ENCODE results near the gene ESR2. TPM values are rescaled to one million over a fixed set of nuclear protein-coding genes. Genes with fewer than 3 reads are reported as not detected.

The ESR2 gene
- total and polyA plus RNA-seq, 12 donors, result 0.12 to 1.6 (median 0.73) TPM

DNA sequence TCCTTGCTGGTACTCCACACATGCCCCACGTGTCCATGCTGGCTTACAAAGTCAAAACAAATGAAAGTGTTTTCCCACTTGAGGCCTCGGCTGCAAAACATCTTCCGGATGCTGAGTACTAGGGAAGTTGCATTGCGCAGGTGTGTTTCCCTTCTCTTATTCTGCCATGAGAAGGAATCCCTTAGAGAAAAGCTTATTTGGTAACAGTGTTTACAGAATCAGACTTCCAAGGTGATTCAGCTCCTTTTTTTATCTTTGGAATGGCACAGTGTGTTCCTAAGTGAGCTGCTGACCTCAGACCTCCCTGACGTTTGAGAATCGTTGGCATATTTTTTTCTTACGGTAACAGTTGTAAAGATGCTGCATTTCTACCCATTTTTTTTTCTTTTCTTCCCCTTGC, 211.3 kb downstream of the ESR2 start:
- WGBS, 2 donors, result 65 to 85% methylated on average over 7 of the region's 7 CpGs

GRCh38 chr14:64081174-64081746, 212.9 kb downstream of the ESR2 start:
- Histone ChIP-seq H3K9me3 (peaks cover 0 to 4% (median 0%) of the 10 kb centered on the region in 11 donors), H3K27ac (no peak overlapping the region), H3K36me3 (peaks cover 0 to 87% (median 24%) of the 10 kb centered on the region in 9 donors), H3K27me3 (no peaks in the 10 kb centered on the region), H3K4me3 (no peak overlapping the region), H3K4me1 (peaks cover 0 to 11% (median 4%) of the 10 kb centered on the region in 9 donors)
- no peak for DNase-seq
- TF ChIP-seq CTCF (IDR thresholded peaks at IDR 0.05), result no peak
- 97 to 98% methylated on average over 3 of the region's 3 CpGs for WGBS, 2 donors
- intact Hi-C loops (cut with DNase I), result no loop called here
- ATAC-seq, result no peak

More for the DNA sequence above, 211.3 kb downstream of the ESR2 start:
- peaks cover 0 to 11% (median 4%) of the 10 kb centered on the region in 9 donors for H3K4me1 ChIP-seq
- peak in 5 of 8 donors; percentile 47 to 75 (median 65) for ATAC-seq
- H3K27ac ChIP-seq, result peak overlapping the region in 4 of 10 donors; percentile 14 to 44 (median 18)
- H3K9me3 ChIP-seq, result peaks cover 0 to 4% (median 0%) of the 10 kb centered on the region in 11 donors
- no peak overlapping the region for H3K4me3 ChIP-seq
- peaks cover 0 to 85% (median 24%) of the 10 kb centered on the region in 9 donors for H3K36me3 ChIP-seq
- no peaks in the 10 kb centered on the region for H3K27me3 ChIP-seq
- no peak for TF ChIP-seq CTCF (IDR thresholded peaks at IDR 0.05)
- intact Hi-C loops (cut with DNase I), result no loop called here
- DNase-seq, result no peak

DNA sequence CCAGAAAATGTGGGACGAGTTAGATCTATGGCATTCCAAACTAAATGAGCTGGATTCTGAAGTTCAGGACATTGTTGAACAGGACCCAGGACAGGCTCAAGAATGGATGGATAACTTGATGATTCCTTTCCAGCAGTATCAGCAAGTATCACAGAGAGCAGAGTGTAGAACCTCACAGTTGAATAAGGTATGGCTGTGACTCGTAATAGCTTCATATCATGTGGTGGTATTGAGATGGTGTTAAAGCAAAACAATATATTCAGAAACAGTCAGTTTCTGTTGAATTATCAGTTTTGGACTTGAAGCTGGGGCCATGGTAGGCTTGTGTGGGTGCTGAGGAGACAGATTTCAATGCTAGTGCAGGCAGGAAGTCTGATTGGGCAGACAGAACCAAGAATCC, 213.7 kb downstream of the ESR2 start:
- WGBS, 2 donors, result 95 to 98% methylated on average over 2 of the region's 2 CpGs
- Histone ChIP-seq H3K27me3 (no peaks in the 10 kb centered on the region), H3K36me3 (peaks cover 0 to 96% (median 24%) of the 10 kb centered on the region in 9 donors), H3K9me3 (peaks cover 0 to 4% (median 0%) of the 10 kb centered on the region in 11 donors), H3K4me3 (no peak overlapping the region), H3K4me1 (peaks cover 0 to 11% (median 4%) of the 10 kb centered on the region in 9 donors), H3K27ac (no peak overlapping the region)
- TF ChIP-seq CTCF (IDR thresholded peaks at IDR 0.05), result no peak
- intact Hi-C loops (cut with DNase I), result no loop called here
- ATAC-seq (no peak), DNase-seq (no peak)

DNA sequence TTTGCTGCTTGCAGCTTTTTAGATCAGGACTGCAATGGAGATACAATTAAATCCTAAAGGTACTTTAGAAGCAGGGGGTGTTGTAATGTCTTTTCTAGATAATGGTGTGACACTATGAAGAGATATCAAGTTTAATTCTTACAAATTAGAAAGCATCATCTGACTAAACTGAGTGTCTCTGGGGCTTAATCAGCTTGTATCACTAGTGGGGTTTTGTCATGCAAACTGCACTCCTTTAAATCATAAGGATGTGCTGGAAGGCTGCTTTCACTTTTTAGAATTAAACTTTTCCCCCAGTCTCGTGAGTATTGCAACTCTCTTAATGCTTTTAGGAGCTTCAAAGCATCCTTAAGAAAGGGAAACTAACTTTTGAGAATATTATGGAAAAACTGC, 218.6 kb downstream of the ESR2 start:
- no peak for TF ChIP-seq CTCF (IDR thresholded peaks at IDR 0.05)
- Histone ChIP-seq H3K36me3 (peaks cover 0 to 96% (median 28%) of the 10 kb centered on the region in 9 donors), H3K4me3 (no peak overlapping the region), H3K4me1 (no peaks in the 10 kb centered on the region), H3K9me3 (no peaks in the 10 kb centered on the region), H3K27me3 (no peaks in the 10 kb centered on the region), H3K27ac (no peak overlapping the region)
- ATAC-seq, result no peak
- WGBS, 2 donors, result 67 to 78% methylated on average over 1 of the region's 1 CpG
- DNase-seq, result no peak
- intact Hi-C loops (cut with DNase I), result no loop called here
